ENCODE results near the gene ATP5F1D.
A peak's percentile ranks its signal among the peaks of the same experiment; 100 is the strongest.

Gene ATP5F1D

GRCh38 chr19:1222394-1222793 lies 19.2 kb upstream of the ATP5F1D start:
- no peak for TF ChIP-seq CTCF (IDR thresholded peaks at IDR 0.05; ENCODE audit: low read depth, low read length)
- no peak overlapping the region for H3K4me3 ChIP-seq (ENCODE audit: low read depth, low read length)

- peak; percentile 40 for TF ChIP-seq CTCF (IDR thresholded peaks at IDR 0.05; ENCODE audit: low read depth, low read length)
- H3K4me3 ChIP-seq (ENCODE audit: low read depth, low read length), result no peak overlapping the region
Observed at GRCh38 chr19:1223018-1223855, 18.3 kb upstream of the ATP5F1D start.

- no peak overlapping the region for H3K4me3 ChIP-seq (ENCODE audit: low read depth, low read length)
- no peak for TF ChIP-seq CTCF (IDR thresholded peaks at IDR 0.05; ENCODE audit: low read depth, low read length)
Observed at GRCh38 chr19:1224047-1224825, 17.3 kb upstream of the ATP5F1D start.

GRCh38 chr19:1224847-1225246 lies 16.7 kb upstream of the ATP5F1D start:
- TF ChIP-seq CTCF (IDR thresholded peaks at IDR 0.05; ENCODE audit: low read depth, low read length), result no peak
- H3K4me3 ChIP-seq (ENCODE audit: low read depth, low read length), result no peak overlapping the region

- no peak overlapping the region for H3K4me3 ChIP-seq (ENCODE audit: low read depth, low read length)
- no peak for TF ChIP-seq CTCF (IDR thresholded peaks at IDR 0.05; ENCODE audit: low read depth, low read length)
Observed at GRCh38 chr19:1225440-1226226, 15.9 kb upstream of the ATP5F1D start.

- no peak for TF ChIP-seq CTCF (IDR thresholded peaks at IDR 0.05; ENCODE audit: low read depth, low read length)
- no peak overlapping the region for H3K4me3 ChIP-seq (ENCODE audit: low read depth, low read length)
Observed at GRCh38 chr19:1226227-1226518, 15.4 kb upstream of the ATP5F1D start.

Data from WI38 (cell line).